Aorta (tissue), 4 donors: ENCODE measurements around the gene GLYR1. TPM values are rescaled to one million over a fixed set of nuclear protein-coding genes. Genes with fewer than 3 reads are reported as not detected.

ENCODE experiments used
- polyA plus RNA-seq, 2 donors: library from polyadenylated mRNA; stranded (reverse); fragments of 200-250 nt; gene quantifications; one replicate each; pipeline ENCODE4 v1.2.3, GENCODE V29; 2013
- total RNA-seq, 2 donors: library from RNA; stranded (reverse); fragmentation: NEBNext Ultra II Directional; extraction: Animal tissue kit (Norgen Biotek cat#: 25700); gene quantifications; one replicate each; pipeline ENCODE4 v1.2.1, GENCODE V29; 2021
- donor health status: healthy with polysubstance abuse.
- donor health status: Bipolar disorder and iron deficiency.
- donor health status: DM: no; HTN: no; CAD: no.
- donor health status: DM: yes; HTN: yes; CAD: no.

The GLYR1 gene
- total and polyA plus RNA-seq, 4 donors = 33.3 to 73.2 (median 59.0) TPM

Other genes with a start within 250 kb of the GLYR1 start
- gene UBALD1, start 232.4 kb downstream of the GLYR1 start, total RNA-seq = 10 to 100 TPM; 20.4 to 21.2 TPM
- 10 to 100 TPM; 11.1 to 32.3 TPM for gene UBALD1, start 232.4 kb downstream of the GLYR1 start, polyA plus RNA-seq
- 10 to 100 TPM; 64.3 to 77.7 TPM for gene MGRN1, start 222.5 kb downstream of the GLYR1 start, total RNA-seq
- gene MGRN1, start 222.5 kb downstream of the GLYR1 start, polyA plus RNA-seq = 10 to 100 TPM; 15.4 to 21.5 TPM
- gene NUDT16L1, start 153.7 kb downstream of the GLYR1 start, total RNA-seq = 10 to 100 TPM; 11.1 to 16.2 TPM
- 10 to 100 TPM; 25.2 to 28.3 TPM for gene NUDT16L1, start 153.7 kb downstream of the GLYR1 start, polyA plus RNA-seq
- 10 to 100 TPM; 21.7 to 36.7 TPM for gene ANKS3, start 113.0 kb downstream of the GLYR1 start, total RNA-seq
- gene ANKS3, start 113.0 kb downstream of the GLYR1 start, polyA plus RNA-seq = 10 to 100 TPM in 1 of 2 donors, 1 to 10 TPM in 1; 6.3 to 79.5 TPM
- gene DNAAF8, start 112.8 kb downstream of the GLYR1 start, total RNA-seq = under 1 TPM in 1 of 2 donors, not detected in 1; 0.24 TPM
- gene DNAAF8, start 112.8 kb downstream of the GLYR1 start, polyA plus RNA-seq = under 1 TPM in 1 of 2 donors, not detected in 1; 0.49 TPM
- 10 to 100 TPM; 13.0 to 17.0 TPM for gene ZNF500, start 80.1 kb downstream of the GLYR1 start, total RNA-seq
- 10 to 100 TPM in 1 of 2 donors, 1 to 10 TPM in 1; 1.9 to 13.0 TPM for gene ZNF500, start 80.1 kb downstream of the GLYR1 start, polyA plus RNA-seq
- not detected for gene SEPTIN12, start 58.9 kb downstream of the GLYR1 start, total RNA-seq
- gene SEPTIN12, start 58.9 kb downstream of the GLYR1 start, polyA plus RNA-seq = not detected
- not detected for gene SMIM22, start 51.9 kb downstream of the GLYR1 start, total RNA-seq
- 10 to 100 TPM in 1 of 2 donors, under 1 TPM in 1; 0.51 to 97.9 TPM for gene SMIM22, start 51.9 kb downstream of the GLYR1 start, polyA plus RNA-seq
- gene ROGDI, start 44.7 kb downstream of the GLYR1 start, total RNA-seq = 10 to 100 TPM; 11.4 to 14.8 TPM
- gene ROGDI, start 44.7 kb downstream of the GLYR1 start, polyA plus RNA-seq = 10 to 100 TPM; 23.8 to 42.9 TPM
- gene UBN1, start 193 bp upstream of the GLYR1 start, total RNA-seq = 10 to 100 TPM; 23.0 to 33.2 TPM
- gene UBN1, start 193 bp upstream of the GLYR1 start, polyA plus RNA-seq = 1 to 10 TPM; 7.8 to 8.1 TPM
- gene PPL, start 89.9 kb upstream of the GLYR1 start, total RNA-seq = 10 to 100 TPM; 11.9 to 22.9 TPM
- 10 to 100 TPM in 1 of 2 donors, 1 to 10 TPM in 1; 5.9 to 23.9 TPM for gene PPL, start 89.9 kb upstream of the GLYR1 start, polyA plus RNA-seq
- gene SEC14L5, start 111.0 kb upstream of the GLYR1 start, total RNA-seq = under 1 TPM; 0.29 to 0.90 TPM
- gene SEC14L5, start 111.0 kb upstream of the GLYR1 start, polyA plus RNA-seq = under 1 TPM in 1 of 2 donors, not detected in 1; 0.26 TPM
- gene NAGPA, start 186.6 kb upstream of the GLYR1 start, total RNA-seq = 10 to 100 TPM in 1 of 2 donors, 1 to 10 TPM in 1; 5.4 to 10.9 TPM
- 1 to 10 TPM; 4.0 to 9.7 TPM for gene NAGPA, start 186.6 kb upstream of the GLYR1 start, polyA plus RNA-seq
- gene C16orf89, start 218.7 kb upstream of the GLYR1 start, total RNA-seq = 10 to 100 TPM; 13.3 to 31.6 TPM
- gene C16orf89, start 218.7 kb upstream of the GLYR1 start, polyA plus RNA-seq = 1 to 10 TPM; 1.9 to 4.0 TPM
- 10 to 100 TPM in 1 of 2 donors, 1 to 10 TPM in 1; 9.5 to 15.6 TPM for gene ALG1, start 224.6 kb upstream of the GLYR1 start, total RNA-seq
- gene ALG1, start 224.6 kb upstream of the GLYR1 start, polyA plus RNA-seq = 1 to 10 TPM; 1.9 to 9.5 TPM